HG02852 (cell line): ENCODE measurements around the gene EHD2.

Experiments used
- ATAC-seq: cut with Tn5 transposase; IDR thresholded peaks from one replicate; pipeline ENCODE4 v1.9.1; 2021; ENCODE audit warnings: mild to moderate bottlenecking, moderate library complexity; ENCODE audit not compliant: unreplicated experiment

The EHD2 gene

DNA sequence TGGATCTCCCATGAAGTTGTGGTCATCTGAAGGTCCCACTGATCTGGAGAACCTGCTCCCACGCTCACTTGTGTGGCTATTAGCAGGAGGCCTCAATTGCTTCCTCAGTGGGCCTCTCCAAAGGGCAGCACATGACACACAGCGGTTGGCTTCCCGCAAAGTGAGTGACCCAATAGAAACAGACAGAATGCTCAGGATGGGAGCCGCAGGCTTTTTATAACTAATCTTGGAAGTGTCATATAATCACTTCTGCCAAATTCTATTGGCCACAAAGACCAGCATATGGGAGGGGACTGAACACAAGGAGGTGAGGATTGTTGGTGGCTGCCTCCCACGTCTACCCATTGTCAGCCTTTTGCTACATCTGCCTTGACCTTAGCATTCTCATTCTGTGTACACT is 22.1 kb upstream of the EHD2 start:
- no peak for ATAC-seq

DNA sequence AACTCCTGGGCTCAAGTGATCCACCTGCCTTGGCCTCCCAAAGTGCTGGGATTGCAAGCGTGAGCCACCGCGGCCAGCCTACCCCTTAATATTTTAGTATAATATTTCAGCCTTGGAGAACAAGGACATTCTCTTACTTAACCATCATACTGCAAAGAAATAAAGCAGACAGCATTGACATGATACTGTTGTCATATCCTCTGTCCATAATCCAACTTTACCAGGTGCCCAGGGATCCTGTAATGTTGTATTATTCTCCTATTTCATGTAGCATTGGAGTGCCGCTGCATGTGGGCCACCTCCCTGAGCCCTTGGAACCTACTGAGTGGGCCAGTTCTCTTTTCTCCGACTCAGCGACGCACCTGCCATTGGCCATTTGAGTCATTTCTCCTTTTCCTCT is 21.4 kb upstream of the EHD2 start:
- ATAC-seq: no peak

DNA sequence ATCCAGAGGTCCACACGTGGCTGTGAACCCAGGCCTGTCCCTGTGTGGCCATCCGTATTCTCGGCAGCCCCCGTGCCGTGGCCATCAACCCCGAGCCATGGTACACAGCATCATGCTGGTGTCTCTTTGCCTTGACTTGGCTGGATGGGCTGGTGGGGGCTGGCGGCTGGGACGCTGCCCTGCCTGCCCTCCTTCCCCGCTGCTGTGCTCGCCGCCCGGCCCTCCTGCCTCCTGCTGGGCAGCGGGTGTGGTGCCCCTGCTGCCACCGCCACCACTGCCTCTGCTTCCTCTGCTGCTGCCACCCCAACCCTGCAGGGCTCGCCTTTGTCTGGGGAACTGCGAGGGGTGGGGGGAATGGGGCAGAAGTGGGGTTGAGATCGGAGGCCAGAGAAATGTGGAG is 19.7 kb upstream of the EHD2 start:
- no peak for ATAC-seq

DNA sequence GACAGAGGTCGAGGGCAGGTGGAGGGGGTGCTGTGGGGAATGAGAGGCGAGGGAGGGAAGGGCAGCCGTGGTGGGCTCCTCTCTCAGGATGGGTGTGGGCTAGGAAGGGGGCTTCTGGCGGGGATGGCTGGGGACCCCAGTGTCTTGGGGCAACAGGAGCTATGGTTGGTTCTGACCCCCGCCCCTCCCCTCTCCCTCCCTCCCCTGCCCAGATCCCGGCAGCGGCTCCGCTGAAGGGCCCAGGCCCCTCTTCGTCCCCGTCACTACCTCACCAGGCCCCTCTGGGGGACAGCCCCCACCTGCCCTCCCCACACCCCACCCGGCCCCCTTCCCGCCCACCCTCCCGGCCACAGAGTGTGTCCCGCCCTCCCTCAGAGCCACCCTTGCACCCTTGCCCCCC is 19.3 kb upstream of the EHD2 start:
- ATAC-seq: no peak

DNA sequence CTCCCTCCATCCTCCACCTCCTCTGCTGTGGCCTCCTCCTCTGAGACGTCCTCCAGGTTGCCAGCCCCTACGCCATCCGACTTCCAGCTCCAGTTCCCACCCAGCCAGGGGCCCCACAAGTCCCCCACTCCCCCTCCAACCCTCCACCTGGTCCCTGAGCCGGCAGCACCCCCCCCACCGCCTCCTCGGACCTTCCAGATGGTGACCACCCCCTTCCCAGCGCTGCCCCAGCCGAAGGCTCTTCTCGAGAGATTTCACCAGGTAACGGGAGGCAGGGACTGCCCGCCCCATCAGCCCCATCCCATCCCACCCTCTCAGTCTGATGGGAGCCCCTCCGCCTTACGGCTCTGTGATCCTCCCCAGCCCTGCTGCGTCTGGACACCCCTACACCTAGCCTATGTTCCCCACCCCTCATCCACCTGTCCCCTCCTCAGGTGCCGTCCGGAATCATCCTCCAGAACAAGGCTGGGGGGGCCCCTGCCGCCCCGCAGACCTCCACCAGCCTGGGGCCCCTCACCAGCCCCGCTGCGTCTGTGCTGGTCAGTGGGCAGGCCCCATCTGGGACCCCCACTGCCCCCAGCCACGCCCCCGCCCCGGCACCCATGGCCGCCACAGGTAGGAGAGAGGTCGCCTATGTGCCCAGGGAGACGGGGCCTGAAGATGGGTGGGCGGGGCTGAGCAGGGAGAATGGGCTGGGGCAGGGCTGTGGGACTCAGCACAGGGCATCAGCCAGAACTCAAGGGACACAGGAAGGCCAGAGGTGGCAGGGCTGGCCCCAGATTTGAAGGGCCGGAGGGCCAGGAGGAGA is 18.6 kb upstream of the EHD2 start:
- ATAC-seq: no peak

DNA sequence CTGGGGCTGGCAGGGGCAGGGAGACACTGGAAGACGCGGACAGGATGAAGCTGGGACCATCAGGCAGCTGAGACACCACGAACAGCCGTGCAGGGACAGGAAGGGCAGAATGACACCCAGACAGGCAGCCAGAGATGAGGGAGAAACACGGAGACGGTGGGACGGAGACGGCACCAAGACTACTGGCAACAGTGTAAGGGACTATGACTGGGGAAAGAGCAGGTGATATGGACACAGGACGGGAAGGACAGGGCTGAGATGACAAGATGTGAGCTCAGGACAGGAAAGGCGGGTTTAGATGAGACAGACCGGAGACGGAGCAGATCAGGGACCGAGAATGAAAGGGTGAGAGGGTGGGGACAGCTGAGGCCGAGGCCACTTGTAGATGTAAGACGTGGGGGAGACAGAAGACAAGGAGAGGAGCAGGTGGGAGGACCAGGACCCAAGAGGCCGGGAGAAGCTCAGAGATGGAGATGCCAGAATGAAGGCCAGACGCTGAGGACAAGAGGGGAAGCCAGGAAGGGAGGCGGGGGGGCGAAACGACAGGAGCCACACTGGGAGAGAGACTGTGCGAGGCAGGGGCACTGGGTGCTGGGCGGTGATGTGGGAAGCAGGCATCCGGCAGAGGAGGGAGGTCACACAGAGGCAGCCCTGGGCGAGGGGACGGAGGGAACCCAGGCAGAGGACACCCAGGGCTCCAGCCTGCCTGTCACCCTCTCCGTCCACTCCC is 17.5 kb upstream of the EHD2 start:
- ATAC-seq: no peak

DNA sequence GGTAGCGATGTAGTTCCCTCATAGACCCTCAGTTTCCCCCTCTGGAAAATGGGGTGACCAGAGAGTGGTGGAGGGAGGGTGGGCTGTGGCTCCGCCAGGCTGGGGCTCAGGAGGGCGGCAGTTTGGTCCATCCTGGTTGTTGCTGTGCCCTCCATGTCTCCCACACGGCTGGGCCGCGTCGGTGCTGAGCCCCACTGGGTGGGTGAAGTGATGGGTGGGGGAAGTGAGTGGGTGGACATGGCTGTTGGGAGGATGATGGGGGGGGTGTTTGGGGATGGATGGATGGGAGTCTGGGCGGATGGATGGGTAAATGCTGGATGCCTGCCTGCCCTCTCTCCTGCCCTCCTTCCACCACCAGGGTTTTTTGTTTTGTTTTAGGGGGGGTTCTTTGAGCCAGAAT is 16.6 kb upstream of the EHD2 start:
- no peak for ATAC-seq

DNA sequence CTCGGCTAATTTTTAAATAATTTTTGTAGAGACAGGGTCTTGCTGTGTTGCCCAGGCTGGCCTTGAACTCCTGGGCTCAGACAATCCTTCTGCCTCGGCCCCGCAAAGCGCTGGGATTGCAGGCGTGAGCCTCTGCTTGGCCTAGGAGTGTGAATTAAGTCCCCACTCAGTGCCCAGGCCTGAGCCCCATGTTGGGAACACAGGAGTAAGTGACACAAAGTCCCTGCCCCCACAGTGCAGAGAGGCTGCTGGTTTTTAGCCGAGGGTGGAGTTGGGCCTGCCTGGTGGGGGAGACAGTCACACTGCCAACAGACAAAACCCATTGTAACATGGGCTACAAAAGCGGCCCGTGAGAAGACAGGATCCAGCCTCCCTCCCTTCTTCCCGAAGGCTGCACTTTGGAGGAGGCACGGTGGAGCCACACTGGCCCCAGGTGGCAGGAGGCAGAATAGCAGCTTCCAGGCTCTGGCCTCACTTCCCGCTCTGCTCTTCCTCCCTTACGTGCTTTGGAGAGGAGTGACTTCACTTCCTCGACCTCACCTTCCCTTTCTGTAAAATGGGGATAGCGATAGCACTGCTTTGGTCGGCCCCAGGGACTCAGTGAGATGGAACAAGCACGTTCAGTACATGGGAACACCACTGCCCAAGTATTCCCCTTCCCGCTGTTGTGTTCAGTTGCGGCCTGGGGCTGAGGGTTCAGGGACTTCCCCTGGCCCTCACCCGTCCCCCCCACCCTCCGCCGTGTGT is 15.2 kb upstream of the EHD2 start:
- ATAC-seq: no peak

DNA sequence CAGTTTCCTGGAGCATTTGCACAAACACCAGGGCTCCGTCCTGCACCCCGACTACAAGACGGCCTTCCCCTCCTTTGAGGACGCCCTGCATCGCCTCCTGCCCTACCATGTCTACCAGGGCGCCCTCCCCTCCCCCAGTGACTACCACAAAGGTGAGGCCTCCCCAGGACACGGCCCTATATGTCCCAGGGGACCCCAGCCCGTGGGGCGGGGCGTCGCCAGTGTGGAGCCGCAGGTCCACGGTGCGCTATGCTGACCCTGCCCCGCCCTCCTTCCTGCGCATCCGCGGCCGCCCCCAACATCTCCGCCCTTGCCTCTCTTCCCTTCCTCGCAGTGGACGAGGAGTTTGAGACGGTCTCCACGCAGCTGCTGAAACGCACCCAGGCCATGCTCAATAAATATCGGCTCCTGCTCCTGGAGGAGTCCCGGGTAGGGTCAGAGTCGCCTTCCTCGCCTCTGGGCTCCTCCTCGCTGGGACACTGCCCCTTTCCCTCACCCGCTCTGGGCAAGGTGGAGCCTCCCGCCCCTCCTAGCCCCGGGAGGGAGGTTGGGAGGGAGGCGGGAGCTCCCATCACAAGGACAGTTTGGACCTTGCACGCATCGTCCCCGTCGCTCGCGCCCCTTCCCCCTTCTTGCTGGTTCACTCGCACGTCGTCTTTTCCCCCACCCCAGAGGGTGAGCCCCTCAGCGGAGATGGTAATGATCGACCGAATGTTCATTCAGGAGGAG is 14.4 kb upstream of the EHD2 start:
- ATAC-seq: no peak

DNA sequence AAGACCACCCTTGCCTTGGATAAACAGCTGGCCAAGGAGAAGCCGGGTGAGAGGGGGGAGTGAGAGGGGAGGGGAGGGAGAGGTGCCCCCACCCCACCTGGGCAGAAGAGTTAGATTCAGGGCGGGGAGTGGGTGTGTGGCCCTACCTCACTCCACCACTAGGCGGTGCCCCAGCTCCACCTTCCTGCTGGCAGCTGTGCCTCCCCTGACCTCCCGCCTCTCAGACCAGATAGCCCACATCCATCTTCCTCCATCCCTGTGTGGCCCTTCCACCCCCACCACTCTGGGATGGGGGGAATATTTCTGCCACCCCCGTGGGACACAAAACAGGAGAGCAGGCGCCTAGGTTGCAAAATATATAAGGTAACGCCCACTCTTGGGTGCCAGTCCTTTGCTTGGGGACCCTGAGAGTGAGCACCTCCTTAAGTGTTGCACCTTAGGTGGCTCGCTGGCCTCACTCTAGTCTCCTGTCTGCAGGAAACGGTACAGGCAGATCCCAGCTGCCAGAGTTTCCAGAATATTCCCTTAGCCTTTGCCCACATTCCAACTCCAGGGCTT is 13.8 kb upstream of the EHD2 start:
- ATAC-seq: no peak

DNA sequence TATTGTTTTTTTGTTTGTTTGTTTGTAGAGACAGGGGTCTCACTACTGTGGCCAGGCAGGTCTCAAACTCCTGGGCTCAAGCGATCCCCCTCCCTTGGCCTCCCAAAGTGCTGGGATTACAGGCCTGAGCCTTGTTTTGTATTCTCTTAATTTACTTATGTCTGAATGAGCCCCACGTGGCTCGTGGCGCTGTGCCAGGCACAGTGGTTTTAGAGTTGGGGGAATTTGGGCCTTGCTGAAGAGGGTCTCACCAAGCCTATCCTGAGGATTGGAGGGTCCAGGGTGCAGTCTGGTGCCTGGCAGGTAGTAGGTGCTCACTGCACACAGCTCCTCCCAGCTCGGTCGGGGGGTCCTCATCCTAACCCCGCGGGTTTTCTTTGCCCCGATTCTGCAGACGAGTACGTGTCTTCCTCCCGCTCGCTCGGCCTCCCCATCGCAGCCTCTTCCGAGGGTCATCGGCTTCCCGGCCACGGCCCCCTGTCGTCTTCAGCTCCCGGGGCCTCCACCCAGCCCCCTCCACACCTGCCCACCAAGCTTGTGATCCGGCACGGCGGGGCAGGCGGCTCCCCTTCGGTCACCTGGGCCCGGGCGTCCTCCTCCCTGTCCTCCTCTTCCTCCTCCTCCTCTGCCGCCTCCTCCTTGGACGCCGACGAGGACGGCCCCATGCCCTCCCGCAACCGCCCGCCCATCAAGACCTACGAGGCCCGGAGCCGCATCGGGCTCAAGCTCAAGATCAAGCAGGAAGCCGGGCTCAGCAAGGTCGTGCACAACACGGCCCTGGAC is 12.1 kb upstream of the EHD2 start:
- no peak for ATAC-seq

DNA sequence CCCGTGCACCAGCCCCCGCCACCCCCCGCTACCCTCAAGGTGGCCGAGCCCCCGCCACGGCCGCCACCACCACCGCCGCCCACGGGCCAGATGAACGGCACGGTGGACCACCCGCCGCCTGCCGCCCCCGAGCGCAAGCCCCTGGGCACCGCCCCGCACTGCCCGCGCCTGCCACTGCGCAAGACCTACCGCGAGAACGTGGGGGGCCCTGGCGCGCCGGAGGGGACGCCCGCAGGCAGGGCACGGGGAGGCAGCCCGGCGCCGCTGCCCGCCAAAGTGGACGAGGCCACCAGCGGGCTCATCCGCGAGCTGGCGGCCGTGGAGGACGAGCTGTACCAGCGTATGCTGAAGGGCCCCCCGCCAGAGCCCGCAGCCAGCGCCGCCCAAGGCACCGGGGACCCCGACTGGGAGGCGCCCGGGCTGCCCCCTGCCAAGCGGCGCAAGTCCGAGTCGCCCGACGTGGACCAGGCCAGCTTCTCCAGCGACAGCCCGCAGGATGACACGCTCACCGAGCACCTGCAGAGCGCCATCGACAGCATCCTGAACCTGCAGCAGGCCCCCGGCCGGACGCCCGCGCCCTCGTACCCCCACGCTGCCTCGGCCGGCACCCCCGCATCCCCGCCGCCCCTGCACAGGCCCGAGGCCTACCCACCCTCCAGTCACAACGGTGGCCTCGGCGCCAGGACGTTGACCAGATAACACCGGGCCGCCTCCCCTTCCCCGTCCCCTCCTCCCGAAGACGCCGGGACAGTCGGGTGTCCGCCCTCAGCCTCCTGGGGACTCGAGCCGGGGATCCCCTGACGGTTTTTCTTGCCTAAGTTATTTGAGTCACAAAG is 11.3 kb upstream of the EHD2 start:
- no peak for ATAC-seq

DNA sequence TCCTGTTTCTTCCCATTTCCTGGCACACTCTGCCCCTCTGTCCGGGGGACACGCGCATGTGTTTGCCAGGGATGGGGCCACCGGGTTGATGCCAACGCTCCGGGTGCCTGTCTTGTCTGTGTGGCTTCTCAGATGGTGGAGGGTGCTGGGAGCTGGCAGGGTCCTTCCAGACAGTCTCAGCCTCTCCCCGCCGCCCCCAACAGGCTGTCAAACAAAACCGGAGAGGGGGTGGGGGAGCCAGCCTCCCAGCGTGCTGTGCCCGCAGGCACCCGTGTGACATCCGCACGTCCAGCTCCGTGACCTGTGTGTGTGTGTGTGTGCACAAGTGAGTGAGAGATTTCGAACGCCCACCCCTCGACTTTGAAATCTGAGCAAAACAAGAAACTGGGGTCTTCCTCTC is 10.6 kb upstream of the EHD2 start:
- no peak for ATAC-seq

DNA sequence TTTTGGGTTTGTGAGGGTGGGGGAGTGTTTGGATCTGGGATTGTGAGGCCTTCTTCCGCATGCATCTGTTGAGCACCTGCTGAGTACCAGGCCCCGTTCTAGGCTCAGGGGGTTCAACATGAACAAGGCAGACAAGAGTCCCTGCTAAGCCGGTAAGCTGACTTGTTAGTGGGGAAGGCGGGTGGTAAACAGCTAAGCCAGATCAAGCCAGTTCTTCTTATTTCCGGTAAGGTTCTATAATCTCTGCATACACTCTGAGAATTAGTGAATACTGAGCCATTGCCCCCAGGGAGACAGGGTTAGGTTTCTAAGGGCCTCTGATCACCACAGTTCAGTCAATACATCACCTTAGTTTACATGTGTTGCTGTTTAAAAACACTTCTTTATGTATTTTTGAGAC is 9.9 kb upstream of the EHD2 start:
- no peak for ATAC-seq

DNA sequence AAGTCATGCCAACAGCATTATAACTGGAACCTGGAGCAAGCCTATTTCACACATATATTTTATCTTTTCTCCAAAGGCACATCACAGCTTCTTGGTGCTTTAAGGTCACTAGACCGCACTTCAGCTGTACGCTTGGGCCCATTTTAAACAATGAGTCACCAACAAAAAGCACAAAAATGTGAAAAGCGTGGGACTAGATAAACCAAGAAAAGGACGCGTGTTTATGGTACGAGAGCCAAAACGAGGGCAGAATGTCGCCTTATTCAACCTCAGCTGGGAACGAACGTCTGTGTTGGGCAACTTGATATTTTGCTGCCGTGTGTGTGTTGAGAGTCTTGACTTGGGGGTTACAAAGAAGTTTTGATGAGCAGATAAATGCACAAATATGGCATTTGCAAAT is 9.2 kb upstream of the EHD2 start:
- ATAC-seq: no peak

DNA sequence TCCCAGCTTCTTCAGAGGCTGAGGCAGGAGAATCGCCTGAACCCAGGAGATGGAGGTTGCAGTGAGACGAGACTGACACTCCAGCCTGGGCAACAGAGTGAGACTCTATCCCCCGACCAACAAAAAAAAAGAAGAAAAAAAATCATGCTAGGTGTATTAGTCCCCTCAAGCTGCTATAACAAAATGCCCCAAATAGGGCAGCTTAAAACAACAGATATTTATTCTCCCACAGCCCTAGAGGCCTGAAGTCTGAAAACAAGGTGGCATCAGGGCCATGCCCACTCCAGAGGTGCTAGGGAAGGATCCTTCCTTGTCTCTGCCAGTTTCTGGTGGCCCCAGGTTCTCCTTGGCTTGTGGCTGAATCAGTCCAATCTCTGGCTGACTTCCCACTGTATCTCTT is 8.6 kb upstream of the EHD2 start:
- no peak for ATAC-seq

DNA sequence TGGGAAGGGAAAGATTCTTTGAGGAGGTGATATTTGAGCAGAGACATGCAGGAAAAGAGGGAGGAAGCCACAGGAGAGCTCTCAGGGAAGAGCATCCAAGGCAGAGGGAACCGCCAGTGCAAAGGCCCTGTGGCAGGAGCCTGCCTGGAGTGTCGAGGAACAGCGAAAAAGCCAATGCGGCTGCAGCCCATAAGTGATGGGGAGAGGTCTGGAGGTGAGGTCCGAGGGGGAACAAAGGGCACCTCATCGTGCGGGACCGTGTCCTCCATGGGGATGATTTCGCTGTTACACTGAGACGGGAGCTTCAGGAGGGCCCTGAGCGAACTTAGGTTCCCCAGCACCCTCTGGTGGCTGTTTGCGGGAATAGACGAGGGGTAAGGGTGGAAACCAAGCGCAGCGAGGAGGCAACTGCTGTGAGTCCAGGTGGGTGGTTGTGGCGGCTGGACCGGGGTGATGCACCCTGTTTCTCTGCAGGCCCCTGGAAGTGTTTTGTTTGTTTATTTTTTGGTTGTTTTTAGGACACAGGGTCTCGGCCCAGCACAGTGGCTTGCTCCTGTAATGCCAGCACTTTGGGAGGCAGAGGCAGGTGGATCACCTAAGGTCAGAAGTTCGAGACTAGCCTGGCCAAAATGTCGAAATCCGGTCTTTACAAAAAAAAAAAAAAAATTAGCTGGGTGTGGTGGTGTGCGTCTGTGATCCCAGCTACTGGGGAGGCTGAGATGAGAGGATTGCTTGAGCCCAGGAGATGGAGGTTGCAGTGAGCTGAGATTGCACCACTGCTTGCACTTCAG is 5.9 kb upstream of the EHD2 start:
- ATAC-seq: no peak

DNA sequence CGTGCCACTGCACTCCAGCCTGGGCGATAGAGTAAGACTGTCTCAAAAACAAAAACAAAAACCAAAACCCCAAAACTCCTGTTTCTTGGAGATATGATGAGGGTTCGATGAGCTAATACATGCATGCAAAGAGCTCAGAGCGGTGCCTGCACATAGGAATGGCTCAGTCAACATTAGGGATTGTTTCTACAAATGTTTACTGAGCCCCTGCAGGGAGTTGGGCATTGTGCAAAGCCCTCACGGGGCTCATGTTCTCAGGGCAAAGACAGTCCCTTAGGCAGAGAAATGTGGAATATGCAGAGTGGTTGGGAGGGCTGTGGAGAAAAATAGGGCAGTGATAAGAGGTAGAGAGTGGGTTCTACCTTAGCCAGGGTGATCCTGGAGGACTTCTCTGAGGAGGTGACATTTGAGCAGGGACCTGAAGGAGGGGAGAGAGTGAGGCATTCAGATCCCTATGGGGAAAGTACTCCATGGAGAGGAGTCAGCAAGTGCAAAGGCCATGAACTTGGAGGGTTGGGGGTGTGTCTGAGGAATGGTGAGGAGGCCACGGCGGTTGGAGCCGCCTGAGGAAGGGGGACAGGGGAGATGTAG is 1.5 kb upstream of the EHD2 start:
- ATAC-seq: no peak
